Panc1 (cell line): Measurements from ENCODE around the gene ENTPD6. TPM values are rescaled to one million over a fixed set of nuclear protein-coding genes. Genes with fewer than 3 reads are reported as not detected.

Experiments
- ATAC-seq: fragments of 200-7000 bp; cut with Tn5 transposase; 2 replicates; pipeline ENCODE4 v1.9.1; 2020; ENCODE audit warnings: mild to moderate bottlenecking, moderate library complexity
- BruUV-seq: library from RNA; stranded (reverse); fragments of 400-500 nt; replicated peaks from 2 replicates; lab custom pipeline; 2021; lab: Mats Ljungman, UMichigan
- CTCF ChIA-PET: fragments of 300-600 bp; sonication (Branson Sonifier 250); formaldehyde crosslinking; loops from one replicate; lab custom pipeline; 2022; ENCODE audit warnings: antibody characterized with exemption; lab: Charles Lee
- POLR2A ChIA-PET: fragments of 300-600 bp; sonication (Branson Sonifier 250); formaldehyde crosslinking; loops from one replicate; lab custom pipeline; 2022; ENCODE audit warnings: antibody characterized with exemption; lab: Charles Lee
- DNase-seq: peaks from one replicate; pipeline ENCODE4 v3.0.0-alpha.2; 2010; ENCODE audit warnings: low read depth, low spot score
- H3K27ac ChIP-seq: 2 replicates; pipeline ENCODE4 v1.5.1; 2011; ENCODE audit warnings: mild to moderate bottlenecking, low read length, inconsistent platforms
- H3K27me3 ChIP-seq: fragments of 200-500 bp; sonication (Bioruptor generic); 2 replicates; pipeline ENCODE4 v1.6.0; 2014; ENCODE audit warnings: low read length, inconsistent platforms; ENCODE audit not compliant: control insufficient read depth, insufficient read depth
- H3K36me3 ChIP-seq: fragments of 200-500 bp; sonication (Bioruptor generic); 2 replicates; pipeline ENCODE4 v1.5.1; 2014; ENCODE audit warnings: inconsistent platforms, mild to moderate bottlenecking, low read length, moderate library complexity; ENCODE audit not compliant: control insufficient read depth, insufficient read depth
- H3K4me1 ChIP-seq: 2 replicates; pipeline ENCODE4 v1.5.1; 2011; ENCODE audit warnings: inconsistent platforms, mild to moderate bottlenecking, low read length, moderate library complexity; ENCODE audit not compliant: control insufficient read depth, insufficient read depth
- H3K4me3 ChIP-seq, 2 experiments: 2 replicates each; pipeline ENCODE4 v1.5.1; 2011 to 2012; ENCODE audit warnings: low read depth in 2 of 2, low read length in 2 of 2, mild to moderate bottlenecking in 2 of 2, inconsistent platforms in 1 of 2, moderate library complexity in 1 of 2
- H3K9me3 ChIP-seq: fragments of 200-500 bp; sonication (Bioruptor generic); 2 replicates; pipeline ENCODE4 v1.5.1; 2014; ENCODE audit warnings: low read depth, mild to moderate bottlenecking, inconsistent platforms, low read length, moderate library complexity; ENCODE audit not compliant: control insufficient read depth, insufficient read depth
- CTCF ChIP-seq: fragments of 450-650 bp; IDR thresholded peaks from 2 replicates; pipeline ENCODE4 v1.5.1; 2017; ENCODE audit warnings: mild to moderate bottlenecking
- POLR2AphosphoS5 ChIP-seq: IDR thresholded peaks from 2 replicates; pipeline ENCODE4 v1.6.1; 2012; ENCODE audit warnings: mild to moderate bottlenecking, low read depth, low read length, moderate library complexity
- REST ChIP-seq, 2 experiments: IDR thresholded peaks; 2 replicates each; pipeline ENCODE4 v1.6.1; 2011 to 2012; ENCODE audit warnings: low read depth in 2 of 2, control low read depth in 1 of 2, low read length in 1 of 2, mild to moderate bottlenecking in 1 of 2, moderate library complexity in 1 of 2; ENCODE audit not compliant: insufficient read depth in 1 of 2
- SIN3A ChIP-seq: IDR thresholded peaks from 2 replicates; pipeline ENCODE4 v1.6.1; 2012; ENCODE audit warnings: low read depth, mild to moderate bottlenecking, low read length, moderate library complexity, borderline replicate concordance; ENCODE audit not compliant: insufficient read depth
- TCF7L2 ChIP-seq: IDR thresholded peaks from 2 replicates; pipeline ENCODE4 v1.6.1; 2011; ENCODE audit warnings: mild to moderate bottlenecking, low read depth, low read length, inconsistent platforms
- in situ Hi-C: cut with HindIII; loops from 2 replicates; pipeline ENCODE4 v1.10.0; 2016; ENCODE audit warnings: low sequenced_read_pairs, low pct_unique_long_range_greater_than_20kb
- intact Hi-C: fragments of 100-400 bp; cut with micrococcal nuclease; formaldehyde crosslinking; loops from one replicate; pipeline ENCODE4 v1.10.0; 2022; ENCODE audit not compliant: unreplicated experiment
- total RNA-seq: library from RNA; stranded (reverse); gene quantifications from one replicate; pipeline ENCODE4 v1.2.1, GENCODE V29; 2021; ENCODE audit not compliant: unreplicated experiment

The ENTPD6 gene
- total RNA-seq, 1 experiment from 2014 or later = 108 TPM

- Histone ChIP-seq H3K4me1 (peaks cover 52% of the 10 kb centered on the region), H3K4me3 (no peak overlapping the region), H3K27ac (peak overlapping the region; percentile 75), H3K9me3 (no peaks in the 10 kb centered on the region), H3K27me3 (no peaks in the 10 kb centered on the region), H3K36me3 (no peaks in the 10 kb centered on the region)
- ChIA-PET CTCF (interaction anchor here (1.3 to 1.8 kb wide), 2 partner anchors 24 to 25 kb away, joined by 5 to 7 read pairs; partner anchors contain the start of gene PYGB), POLR2A (interaction anchor here (0.6 kb wide), 2 partner anchors 25 to 113 kb away, joined by 3 read pairs; partner anchors contain the start of gene PYGB)
- DNase-seq (no peak), ATAC-seq (peak; percentile 12)
- TF ChIP-seq REST (IDR thresholded peaks at IDR 0.05; ENCODE audit: insufficient read depth in 1 of 2, low read depth in 2 of 2, low read length in 1 of 2) = no peak
- TF ChIP-seq CTCF = no peak
- no peak for TF ChIP-seq POLR2AphosphoS5
- no peak for TF ChIP-seq TCF7L2
- TF ChIP-seq SIN3A = no peak
- in situ Hi-C loops = no loop called here
- BruUV-seq = no TSS peak
- intact Hi-C loops = no loop called here
These were observed 27.1 kb downstream of the ENTPD6 start for GRCh38 chr20:25222461-25223178.

GRCh38 chr20:25223179-25223661 lies 27.7 kb downstream of the ENTPD6 start:
- no peaks in the 10 kb centered on the region for H3K27me3 ChIP-seq
- ATAC-seq (peak; percentile 83), DNase-seq (peak; percentile 78)
- intact Hi-C loops (no loop called here), in situ Hi-C loops (no loop called here)
- peak overlapping the region; percentile 58 for H3K27ac ChIP-seq
- no peaks in the 10 kb centered on the region for H3K36me3 ChIP-seq
- H3K9me3 ChIP-seq = no peaks in the 10 kb centered on the region
- ChIA-PET CTCF (interaction anchor here (0.6 to 1.8 kb wide), 3 partner anchors 15 to 25 kb away, joined by 5 to 7 read pairs (median 5); partner anchors contain the start of gene PYGB), POLR2A (interaction anchor here (0.6 to 0.8 kb wide), 2 partner anchors 25 to 27 kb away, joined by 3 read pairs; partner anchors contain the start of gene PYGB)
- peak; percentile 22; the same call in 1 of the 2 replicates for TF ChIP-seq POLR2AphosphoS5
- no peak for TF ChIP-seq SIN3A
- BruUV-seq = no TSS peak
- no peak overlapping the region for H3K4me3 ChIP-seq
- H3K4me1 ChIP-seq = peaks cover 58% of the 10 kb centered on the region
